ENCODE measurements around the gene MYH7.

The MYH7 gene

DNA sequence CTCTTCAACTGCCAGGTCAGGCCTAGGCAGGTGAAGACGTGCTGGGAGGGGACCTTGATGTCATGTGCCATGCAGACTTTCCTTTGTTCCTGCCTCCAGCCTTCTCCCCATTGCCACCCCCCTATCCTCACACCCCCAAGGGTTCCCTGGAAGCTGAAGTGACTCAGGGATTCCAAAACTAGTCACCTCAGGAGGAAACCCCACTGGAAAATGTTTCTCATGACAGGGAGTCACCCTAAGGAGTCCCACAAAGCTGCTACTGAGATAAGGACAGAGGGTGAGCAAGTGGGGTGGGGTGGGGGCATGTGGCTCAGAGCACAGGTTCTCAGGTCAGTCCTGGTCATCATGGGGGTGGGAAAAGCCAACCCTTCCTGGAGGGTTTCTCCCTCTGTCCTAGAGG, 65.2 kb downstream of the MYH7 start:
- DNase-seq (ENCODE audit: low read depth in 2 of 2) = no peak

DNA sequence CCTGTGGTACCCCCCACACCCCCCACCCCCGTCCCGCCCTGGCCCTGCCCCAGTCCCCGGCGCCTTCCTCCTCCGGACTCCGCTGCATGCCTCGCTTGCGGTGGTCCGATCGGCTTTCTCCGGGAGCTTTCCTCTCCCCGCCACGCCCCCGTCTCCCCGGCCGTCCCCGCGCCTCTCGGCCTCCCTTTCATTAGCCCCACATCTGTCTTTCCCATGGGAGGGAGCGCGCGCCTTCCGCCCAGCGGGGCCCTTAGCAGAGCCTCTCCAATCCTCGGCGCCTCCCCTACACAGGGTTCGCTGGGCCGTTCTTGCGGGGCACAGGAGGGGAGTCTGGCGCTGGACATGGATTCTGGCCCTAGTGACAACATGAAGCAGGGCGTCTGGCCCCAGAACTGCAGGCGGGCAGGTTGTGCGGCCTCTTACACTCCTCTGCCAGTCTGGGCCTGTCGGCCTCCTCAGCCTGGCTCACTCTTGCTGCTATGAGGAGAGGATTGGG, 69.0 kb downstream of the MYH7 start:
- DNase-seq (ENCODE audit: low read depth in 2 of 2) = no peak

DNA sequence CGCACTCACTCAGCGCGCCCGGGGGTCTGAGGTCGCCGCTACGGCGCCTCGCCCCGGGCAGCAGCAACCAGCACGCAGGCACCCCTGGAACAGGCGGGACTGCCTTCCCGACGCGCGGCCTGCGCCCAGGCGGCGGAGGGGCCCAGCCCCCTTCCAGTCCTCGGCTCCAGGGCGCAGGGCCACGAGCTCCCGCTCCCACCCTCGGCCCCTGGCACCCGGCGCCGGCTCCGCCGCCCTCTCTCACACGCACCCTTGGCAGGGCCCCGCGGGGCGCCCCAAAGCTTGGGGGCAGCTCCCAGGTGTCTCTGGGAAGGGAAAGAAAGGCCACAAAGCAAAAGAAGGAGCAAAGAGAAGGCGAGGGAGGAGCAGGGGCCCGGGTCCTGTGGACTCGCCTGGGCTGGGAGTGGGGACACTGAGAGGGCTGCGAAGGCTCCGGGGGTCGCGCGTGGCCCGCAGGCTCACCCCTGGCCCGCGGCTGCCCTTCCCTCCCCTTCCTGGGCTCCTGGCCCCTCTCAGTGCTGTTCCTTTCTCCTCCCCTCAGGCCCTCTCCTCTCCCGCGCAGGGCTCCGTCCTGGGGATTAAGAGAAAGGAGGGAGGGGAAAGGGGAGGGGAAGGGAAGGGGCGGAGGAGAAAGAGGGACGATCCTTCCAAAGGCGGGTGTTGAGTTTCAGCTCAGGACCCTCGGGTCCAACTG, 69.6 kb downstream of the MYH7 start:
- DNase-seq (ENCODE audit: low read depth in 2 of 2) = no peak

DNA sequence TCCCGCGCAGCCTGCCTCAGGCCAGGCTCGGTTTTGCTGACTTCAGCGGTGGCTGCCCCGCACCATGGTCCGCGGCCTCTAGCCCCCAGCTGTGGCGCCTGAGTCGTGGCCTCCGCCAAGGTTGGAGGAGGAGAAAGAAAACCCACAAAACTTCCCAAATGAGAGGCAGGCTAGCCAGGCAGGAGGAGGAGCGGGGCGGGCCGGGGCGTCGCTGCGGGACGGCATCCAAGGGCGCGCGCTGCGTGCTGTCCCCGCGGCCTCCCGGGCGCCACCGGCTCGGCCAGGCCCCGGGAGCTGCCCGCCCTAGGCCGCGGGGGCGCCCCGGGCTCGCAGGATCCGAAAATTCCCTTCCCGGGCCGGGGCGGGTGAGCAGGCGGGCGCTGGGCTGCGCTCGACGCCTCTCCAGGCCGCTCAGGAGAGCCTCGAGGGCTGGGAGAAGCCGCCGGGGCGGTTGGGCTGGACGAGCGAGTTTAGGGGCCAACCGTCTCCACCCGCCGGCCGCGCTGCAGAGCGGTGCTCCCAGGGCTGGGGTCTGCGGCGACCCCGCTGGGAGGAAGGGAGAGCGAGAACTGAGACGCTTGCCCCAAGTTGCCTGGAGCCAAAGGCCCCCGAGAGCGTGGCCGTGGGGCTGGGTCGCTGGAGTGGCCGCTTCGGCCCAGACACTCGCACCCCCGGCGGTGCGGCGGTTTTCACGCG, 70.3 kb downstream of the MYH7 start, which contains the start of gene EFS:
Gene EFS, minus strand, starts transcription at position 137 of the 696 bp plus-strand sequence. CDS start 147 bp downstream, outside the sequence.
- DNase-seq (ENCODE audit: low read depth in 2 of 2) = no peak

DNA sequence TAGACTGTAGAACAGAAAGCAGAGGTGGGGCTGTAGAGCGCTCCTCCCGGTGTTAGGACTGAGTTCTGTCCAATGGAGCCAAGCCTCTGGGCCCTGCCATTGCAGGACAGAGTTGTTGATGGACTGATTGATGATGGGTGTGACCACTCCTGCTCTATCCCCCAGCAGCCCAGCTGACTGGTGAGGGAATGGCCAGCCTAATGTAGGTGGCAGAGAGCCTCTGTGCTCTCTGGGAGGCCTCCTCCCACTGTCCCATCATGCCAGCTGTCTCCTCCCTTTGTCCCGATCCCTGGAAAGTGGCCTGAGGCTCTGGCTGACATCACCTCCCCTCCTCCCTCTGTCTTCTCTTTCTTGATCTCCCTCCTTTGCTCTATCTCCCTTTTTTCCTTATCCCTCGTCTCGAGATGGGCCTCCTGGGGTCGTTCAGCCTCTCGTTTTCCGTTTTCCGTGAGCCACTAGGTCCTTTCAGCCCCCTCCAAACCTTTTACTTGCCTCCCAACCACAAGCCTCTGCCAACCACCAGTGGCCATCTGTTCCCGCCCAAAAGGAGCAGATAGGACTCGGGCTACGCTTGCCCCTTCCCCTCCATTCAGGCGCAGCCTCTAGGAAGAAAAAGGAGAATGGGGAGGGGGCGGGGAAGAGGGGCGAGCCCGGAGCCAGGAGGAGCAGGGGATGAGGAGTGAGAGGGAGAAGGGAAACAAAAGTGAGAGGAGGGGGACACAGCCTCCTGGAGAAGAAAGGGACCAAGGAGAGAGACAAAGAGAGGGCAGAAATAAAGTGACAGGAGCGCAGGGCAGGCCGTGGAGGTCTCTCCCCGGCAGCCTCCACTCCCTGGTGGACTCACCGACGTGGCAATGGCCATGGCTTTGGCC, 71.1 kb downstream of the MYH7 start:
- no peak for DNase-seq (ENCODE audit: low read depth in 2 of 2)
